Measurements from ENCODE around the gene LAIR1. TPM values are rescaled to one million over a fixed set of nuclear protein-coding genes. Genes with fewer than 3 reads are reported as not detected.
"Not testable (repeated sequence)": the region's sequence is repeated elsewhere in the genome, so short reads cannot be mapped to it uniquely, and the experiment has no call there.

Gene LAIR1
- total RNA-seq, 2 experiments from 2014 or later: 4.3 TPM; not detected in 1

- H3K9me3 ChIP-seq (ENCODE audit: low read length); intact Hi-C loops (cut with micrococcal nuclease; ENCODE audit: unreplicated experiment); H3K27ac ChIP-seq (ENCODE audit: low read depth, low read length, poor library complexity, severe bottlenecking); H4K20me1 ChIP-seq (ENCODE audit: insufficient read depth, low read length); POLR2A ChIA-PET; H3K36me3 ChIP-seq (ENCODE audit: insufficient read depth, low read length); BruUV-seq (replicated peaks); DNase-seq (ENCODE audit: low spot score); H2AFZ ChIP-seq (ENCODE audit: low read length); H3K4me3 ChIP-seq (ENCODE audit: low read depth, low read length, poor library complexity, severe bottlenecking); H3K79me2 ChIP-seq (ENCODE audit: insufficient read depth, low read depth, low read length); CTCF ChIA-PET (ENCODE audit: unreplicated experiment); H3K9me2 ChIP-seq (ENCODE audit: insufficient read depth, low read length); H3K4me2 ChIP-seq (ENCODE audit: low read length): not testable (repeated sequence)
- peak; percentile 50 for TF ChIP-seq CTCF (conservative IDR thresholded peaks at IDR 0.05; ENCODE audit: low read length)
- peaks cover 31% of the 10 kb centered on the region for H3K4me1 ChIP-seq (ENCODE audit: insufficient read depth, low read length, poor library complexity, severe bottlenecking)
Observed at GRCh38 chr19:54359149-54359820, 5.4 kb downstream of the LAIR1 start.

GRCh38 chr19:54357381-54357780, 7.3 kb downstream of the LAIR1 start:
- Histone ChIP-seq H3K4me3 (ENCODE audit: low read depth, low read length, poor library complexity, severe bottlenecking) (no peak overlapping the region), H3K27ac (ENCODE audit: low read depth, low read length, poor library complexity, severe bottlenecking) (no peak overlapping the region), H2AFZ (ENCODE audit: low read length) (no peak overlapping the region), H3K9me2 (ENCODE audit: insufficient read depth, low read length) (no peaks in the 10 kb centered on the region), H3K4me1 (ENCODE audit: insufficient read depth, low read length, poor library complexity, severe bottlenecking) (peaks cover 24% of the 10 kb centered on the region), H3K9me3 (ENCODE audit: low read length) (no peaks in the 10 kb centered on the region), H4K20me1 (ENCODE audit: insufficient read depth, low read length) (no peaks in the 10 kb centered on the region), H3K79me2 (ENCODE audit: insufficient read depth, low read depth, low read length) (no peaks in the 10 kb centered on the region), H3K36me3 (ENCODE audit: insufficient read depth, low read length) (no peaks in the 10 kb centered on the region), H3K4me2 (ENCODE audit: low read length) (no peak overlapping the region)
- no peak for DNase-seq (ENCODE audit: low spot score)
- TF ChIP-seq EZH2phosphoT487 (IDR thresholded peaks at IDR 0.05; ENCODE audit: borderline replicate concordance, low read depth, low read length): no peak
- no peak for TF ChIP-seq CTCF (conservative IDR thresholded peaks at IDR 0.05; ENCODE audit: low read length)
- BruUV-seq (replicated peaks): no TSS peak
- intact Hi-C loops (cut with micrococcal nuclease; ENCODE audit: unreplicated experiment): no loop called here
- POLR2A ChIA-PET: interaction anchor here (0.6 kb wide), 1 partner anchor 31 kb away, joined by 3 read pairs; no protein-coding TSS in a partner anchor
- CTCF ChIA-PET (ENCODE audit: unreplicated experiment): no interaction called here

GRCh38 chr19:54356444-54357056, 8.2 kb downstream of the LAIR1 start:
- no peak for DNase-seq (ENCODE audit: low spot score)
- POLR2A ChIA-PET: no interaction called here
- intact Hi-C loops (cut with micrococcal nuclease; ENCODE audit: unreplicated experiment): no loop called here

More at GRCh38 chr19:54356444-54357056, 8.2 kb downstream of the LAIR1 start:
- Histone ChIP-seq H3K4me3 (ENCODE audit: low read depth, low read length, poor library complexity, severe bottlenecking) (no peak overlapping the region), H3K4me2 (ENCODE audit: low read length) (no peak overlapping the region), H3K27ac (ENCODE audit: low read depth, low read length, poor library complexity, severe bottlenecking) (no peak overlapping the region), H3K9me3 (ENCODE audit: low read length) (no peaks in the 10 kb centered on the region), H3K9me2 (ENCODE audit: insufficient read depth, low read length) (no peaks in the 10 kb centered on the region), H3K79me2 (ENCODE audit: insufficient read depth, low read depth, low read length) (no peaks in the 10 kb centered on the region), H2AFZ (ENCODE audit: low read length) (no peak overlapping the region), H3K36me3 (ENCODE audit: insufficient read depth, low read length) (no peaks in the 10 kb centered on the region), H4K20me1 (ENCODE audit: insufficient read depth, low read length) (no peaks in the 10 kb centered on the region), H3K4me1 (ENCODE audit: insufficient read depth, low read length, poor library complexity, severe bottlenecking) (peaks cover 24% of the 10 kb centered on the region)
- no TSS peak for BruUV-seq (replicated peaks)
- CTCF ChIA-PET (ENCODE audit: unreplicated experiment): no interaction called here
- no peak for TF ChIP-seq EZH2phosphoT487 (IDR thresholded peaks at IDR 0.05; ENCODE audit: borderline replicate concordance, low read depth, low read length)
- TF ChIP-seq CTCF (conservative IDR thresholded peaks at IDR 0.05; ENCODE audit: low read length): no peak
